Ascending aorta (tissue), 2 donors: ENCODE measurements around the gene EIF1B. TPM values are rescaled to one million over a fixed set of nuclear protein-coding genes. Genes with fewer than 3 reads are reported as not detected.

Source experiments
- DNase-seq, 2 donors: peaks; one replicate each; pipeline ENCODE4 v3.0.0-alpha.2; 2019; ENCODE audit warnings: low spot score in 2 of 2
- H3K27ac ChIP-seq, 2 donors: fragments of 200-600 bp; sonication (generic); one replicate each; pipeline ENCODE4 v1.5.1; 2016 to 2017; ENCODE audit warnings: mild to moderate bottlenecking in 1 of 2
- H3K27me3 ChIP-seq: fragments of 200-600 bp; sonication (generic); one replicate; pipeline ENCODE4 v1.5.1; 2017
- H3K36me3 ChIP-seq, 2 donors: fragments of 200-600 bp; sonication (generic); one replicate each; pipeline ENCODE4 v1.5.1; 2016
- H3K4me1 ChIP-seq, 2 donors: fragments of 200-600 bp; sonication (generic); one replicate each; pipeline ENCODE4 v1.5.1; 2016 to 2017; ENCODE audit warnings: mild to moderate bottlenecking in 1 of 2
- H3K4me3 ChIP-seq, 2 donors: fragments of 200-600 bp; sonication (generic); one replicate each; pipeline ENCODE4 v1.5.1; 2016 to 2017; ENCODE audit warnings: mild to moderate bottlenecking in 1 of 2
- H3K9me3 ChIP-seq, 2 donors: fragments of 200-600 bp; sonication (generic); one replicate each; pipeline ENCODE4 v1.5.1; 2016
- CTCF ChIP-seq, 3 experiments: fragments of 200-600 bp in 2 of 3; fragments of 450-650 bp in 1 of 3; sonication (generic) in 2 of 3; IDR thresholded peaks; one replicate each; pipeline ENCODE4 v1.5.1; 2016 to 2019; ENCODE audit warnings: antibody characterized with exemption in 3 of 3, mild to moderate bottlenecking in 1 of 3, moderate library complexity in 1 of 3
- intact Hi-C: fragments of 100-400 bp; cut with DNase I; formaldehyde crosslinking; loops from one replicate; pipeline ENCODE4 v1.15.1; 2023
- total RNA-seq: library from RNA; depleted of rRNA; stranded (reverse); fragments of >200 nt; gene quantifications from one replicate; pipeline ENCODE4 v1.1.0, GENCODE V29; 2016

EIF1B gene
- total RNA-seq, result 21.7 TPM

DNA sequence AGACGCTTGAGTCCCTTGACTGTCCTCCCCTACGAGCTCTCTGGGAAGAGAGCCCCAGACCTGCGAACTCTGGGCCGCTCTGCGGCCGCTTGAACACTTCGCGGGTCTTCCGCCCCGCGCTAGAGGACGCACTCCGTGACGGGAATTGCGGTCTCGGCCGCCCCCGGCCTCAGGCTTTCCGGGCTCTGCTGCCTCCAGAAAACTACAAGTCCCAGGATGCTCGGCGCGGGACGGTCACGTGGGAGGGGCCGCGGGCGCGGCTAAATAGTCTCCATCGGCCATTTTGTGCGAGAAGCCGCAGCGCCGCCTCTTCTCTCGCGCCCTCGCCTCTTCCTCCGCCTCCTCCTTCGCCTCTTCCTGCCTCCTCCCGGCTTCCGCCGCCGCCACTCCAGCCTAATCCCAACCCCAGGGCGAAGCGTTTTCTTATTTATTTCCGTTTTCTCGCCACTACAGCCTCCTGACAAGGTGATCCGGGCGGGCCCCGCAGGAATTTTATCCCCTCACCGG, at the start of gene EIF1B:
EIF1B (plus strand) TSS at position 290 of the 507 bp plus-strand sequence. CDS start 235 bp downstream, outside the sequence.
- intact Hi-C loops, result loop anchor here (1.0 to 10.0 kb wide), 4 partner anchors 197 to 1857 kb away; partner anchors contain the start of genes ACVR2B, ULK4 and ZNF620

GRCh38 chr3:40262331-40262730, 47.2 kb upstream of the EIF1B start:
- no peaks in the 10 kb centered on the region for H3K36me3 ChIP-seq
- H3K27me3 ChIP-seq, result no peaks in the 10 kb centered on the region
- no peak for DNase-seq
- no peak overlapping the region for H3K4me3 ChIP-seq
- no peaks in the 10 kb centered on the region for H3K9me3 ChIP-seq
- intact Hi-C loops, result no loop called here
- no peaks in the 10 kb centered on the region for H3K4me1 ChIP-seq
- TF ChIP-seq CTCF (IDR thresholded peaks at IDR 0.05), result no peak
- no peak overlapping the region for H3K27ac ChIP-seq

More for the DNA sequence above, at the start of gene EIF1B:
- H3K27me3 ChIP-seq, result no peaks in the 10 kb centered on the region
- DNase-seq, result peak; percentile 92 to 99
- peak within 1 kb of the TSS; percentile 74 for H3K4me3 ChIP-seq
- peak; percentile 79 to 89 (median 88) for TF ChIP-seq CTCF (IDR thresholded peaks at IDR 0.05)
- peaks cover 4 to 19% of the 10 kb centered on the region in 2 donors for H3K4me1 ChIP-seq
- H3K27ac ChIP-seq, result peak within 1 kb of the TSS; percentile 84 to 97
- H3K9me3 ChIP-seq, result no peaks in the 10 kb centered on the region
- peaks cover 10 to 32% of the 10 kb centered on the region in 2 donors for H3K36me3 ChIP-seq

GRCh38 chr3:40264451-40264850, 45.1 kb upstream of the EIF1B start:
- Histone ChIP-seq H3K27me3 (no peaks in the 10 kb centered on the region), H3K4me1 (no peaks in the 10 kb centered on the region), H3K36me3 (no peaks in the 10 kb centered on the region), H3K9me3 (no peaks in the 10 kb centered on the region), H3K4me3 (no peak overlapping the region), H3K27ac (no peak overlapping the region)
- no peak for DNase-seq
- TF ChIP-seq CTCF (IDR thresholded peaks at IDR 0.05), result no peak
- intact Hi-C loops, result no loop called here

DNA sequence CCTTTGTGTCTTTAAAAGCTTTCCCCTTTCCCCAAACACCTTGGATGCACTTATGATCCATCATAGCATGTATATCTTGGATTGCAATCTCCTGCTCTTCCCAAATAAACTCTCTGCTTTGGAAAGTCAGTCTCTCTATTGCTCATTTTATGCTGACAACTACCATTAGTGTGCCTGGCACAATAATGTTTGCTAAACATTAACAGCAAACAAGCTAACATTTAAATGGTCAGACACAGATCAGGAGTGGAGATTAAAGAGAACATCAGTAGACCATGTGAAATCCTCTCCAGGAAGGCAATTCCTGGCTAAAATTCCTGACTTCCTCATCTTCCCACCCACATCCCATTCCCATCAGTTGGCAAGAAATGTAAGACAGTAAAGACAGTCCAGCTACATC, 44.3 kb upstream of the EIF1B start:
- Histone ChIP-seq H3K4me3 (no peak overlapping the region), H3K9me3 (no peaks in the 10 kb centered on the region), H3K36me3 (no peaks in the 10 kb centered on the region), H3K27me3 (no peaks in the 10 kb centered on the region), H3K4me1 (no peaks in the 10 kb centered on the region), H3K27ac (no peak overlapping the region)
- DNase-seq, result no peak
- no peak for TF ChIP-seq CTCF (IDR thresholded peaks at IDR 0.05)
- intact Hi-C loops, result no loop called here

DNA sequence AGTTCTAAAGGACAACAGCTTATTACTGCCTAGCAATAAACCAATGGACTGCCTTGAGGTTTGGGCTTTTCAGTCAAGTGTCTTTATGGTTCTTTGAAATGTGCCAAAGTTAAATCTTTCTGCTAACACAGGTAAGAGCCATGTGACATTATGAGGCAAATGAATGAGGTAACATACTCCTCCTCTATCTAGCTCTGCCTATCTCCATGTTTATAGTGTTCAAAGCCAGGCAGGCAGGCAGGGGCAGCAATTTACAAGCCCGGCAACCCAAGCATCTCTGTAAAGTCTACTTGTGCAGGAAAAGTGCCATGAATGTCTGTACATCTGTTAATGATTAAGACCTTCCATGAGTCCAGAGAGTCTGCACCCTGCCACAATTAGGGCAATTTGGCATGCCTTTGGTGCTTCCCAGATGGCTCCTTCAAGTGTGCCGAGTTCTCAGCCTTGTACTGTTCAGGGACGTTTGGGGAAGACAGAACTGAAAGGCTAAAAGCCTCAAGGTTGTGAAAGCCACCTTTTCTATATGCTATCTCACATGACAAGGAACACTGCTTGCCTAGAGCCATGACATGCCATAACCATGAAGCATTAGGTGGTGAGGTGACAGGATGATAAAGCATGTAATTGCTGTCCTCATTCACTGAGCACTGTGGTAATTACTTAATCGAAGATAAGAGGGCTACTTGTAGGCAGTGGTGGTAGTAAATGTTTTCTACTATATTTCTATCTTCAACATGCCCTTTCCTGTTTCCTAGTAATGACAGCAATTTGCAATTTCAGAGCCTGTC, 41.4 kb upstream of the EIF1B start:
- H3K4me1 ChIP-seq, result no peaks in the 10 kb centered on the region
- H3K27ac ChIP-seq, result no peak overlapping the region
- intact Hi-C loops, result no loop called here
- DNase-seq, result no peak
- no peaks in the 10 kb centered on the region for H3K9me3 ChIP-seq
- no peak overlapping the region for H3K4me3 ChIP-seq
- H3K27me3 ChIP-seq, result no peaks in the 10 kb centered on the region
- no peak for TF ChIP-seq CTCF (IDR thresholded peaks at IDR 0.05)
- H3K36me3 ChIP-seq, result no peaks in the 10 kb centered on the region
